Ishikawa (cell line): ENCODE results near the gene A2ML1.
A peak's percentile ranks its signal among the peaks of the same experiment; 100 is the strongest.

Experiments used
- CEBPB ChIP-seq: IDR thresholded peaks from 2 replicates; pipeline ENCODE4 v1.6.1; 2012
- CREB1 ChIP-seq: IDR thresholded peaks from 2 replicates; pipeline ENCODE4 v1.6.1; 2012; ENCODE audit warnings: low read depth
- EGR1 ChIP-seq: IDR thresholded peaks from 2 replicates; pipeline ENCODE4 v1.6.1; 2012
- EP300 ChIP-seq: IDR thresholded peaks from 2 replicates; pipeline ENCODE4 v1.6.1; 2012; ENCODE audit warnings: borderline replicate concordance
- FOXM1 ChIP-seq: IDR thresholded peaks from 2 replicates; pipeline ENCODE4 v1.6.1; 2012; ENCODE audit warnings: low read depth, borderline replicate concordance
- NFIC ChIP-seq: IDR thresholded peaks from 2 replicates; pipeline ENCODE4 v1.6.1; 2012
- RAD21 ChIP-seq: IDR thresholded peaks from 2 replicates; pipeline ENCODE4 v1.6.1; 2012; ENCODE audit warnings: low read depth
- TAF1 ChIP-seq: IDR thresholded peaks from 2 replicates; pipeline ENCODE4 v1.6.1; 2012; ENCODE audit warnings: low read depth, mild to moderate bottlenecking
- TCF12 ChIP-seq: IDR thresholded peaks from 2 replicates; pipeline ENCODE4 v1.6.1; 2012; ENCODE audit warnings: low read depth
- TEAD4 ChIP-seq: IDR thresholded peaks from 2 replicates; pipeline ENCODE4 v1.6.1; 2012
- YY1 ChIP-seq: IDR thresholded peaks from 2 replicates; pipeline ENCODE4 v1.6.1; 2012; ENCODE audit warnings: low read depth
- ZBTB7A ChIP-seq: IDR thresholded peaks from 2 replicates; pipeline ENCODE4 v1.6.1; 2012; ENCODE audit warnings: low read depth
- TF ChIP-seq, protein P1 (sequence below): IDR thresholded peaks from 2 replicates; pipeline ENCODE4 v1.6.1; 2012
- TF ChIP-seq, protein P2 (sequence below): IDR thresholded peaks from 2 replicates; pipeline ENCODE4 v1.6.1; 2012; ENCODE audit warnings: low read depth, mild to moderate bottlenecking
- TF ChIP-seq, protein P3 (sequence below): IDR thresholded peaks from 2 replicates; pipeline ENCODE4 v1.6.1; 2012

A2ML1 gene

DNA sequence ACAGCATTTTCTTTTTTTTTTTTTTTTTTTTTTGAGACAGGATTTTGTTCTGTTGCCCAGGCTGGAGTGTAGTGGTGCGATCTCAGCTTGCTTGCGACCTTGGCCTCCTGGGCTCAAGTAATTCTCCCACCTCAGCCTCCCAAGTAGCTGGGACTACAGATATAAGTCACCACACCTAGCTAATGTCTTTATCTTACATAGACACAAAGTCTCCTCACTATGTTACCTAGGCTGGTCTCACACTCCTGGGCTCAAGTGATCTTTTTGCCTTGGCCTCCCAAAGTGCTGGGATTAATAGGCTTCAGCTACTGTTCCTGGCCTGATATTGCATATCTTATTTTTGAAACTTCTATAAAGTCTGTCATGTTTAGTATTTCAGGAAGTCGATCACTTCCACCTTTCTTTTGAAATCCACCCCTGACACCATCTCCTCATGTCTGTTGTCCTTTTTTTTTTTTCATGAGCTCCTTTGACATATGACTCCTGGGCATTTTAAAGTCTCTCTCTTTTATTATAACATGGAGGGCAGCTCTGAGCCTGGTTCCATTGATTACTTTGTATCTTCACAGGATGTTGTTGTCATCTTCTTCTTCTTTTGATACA, 5.9 kb upstream of the A2ML1 start:
- TF ChIP-seq, protein P1, sequence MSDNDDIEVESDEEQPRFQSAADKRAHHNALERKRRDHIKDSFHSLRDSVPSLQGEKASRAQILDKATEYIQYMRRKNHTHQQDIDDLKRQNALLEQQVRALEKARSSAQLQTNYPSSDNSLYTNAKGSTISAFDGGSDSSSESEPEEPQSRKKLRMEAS: no peak
- no peak for TF ChIP-seq CREB1

DNA sequence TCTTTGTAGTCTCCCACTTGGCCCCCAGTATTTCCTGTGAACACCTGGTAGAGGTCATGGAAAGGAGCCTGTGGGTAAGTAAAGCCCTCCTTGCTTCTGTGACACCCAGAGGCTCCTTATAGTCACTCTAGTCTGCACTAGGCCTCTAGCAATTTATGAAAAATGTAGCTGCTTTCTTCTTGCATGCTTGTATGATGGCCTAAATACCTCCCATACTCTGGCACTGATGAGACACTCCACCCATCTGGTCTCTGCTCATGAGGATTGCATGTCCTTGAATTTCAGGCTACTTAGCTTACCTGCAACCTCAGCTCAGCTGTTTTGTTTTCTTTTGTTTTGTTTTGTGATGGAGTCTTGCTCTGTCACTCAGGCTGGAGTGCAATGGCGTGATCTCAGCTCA, 4.6 kb upstream of the A2ML1 start:
- TF ChIP-seq RAD21 (no peak), CREB1 (no peak), TEAD4 (no peak), EGR1 (no peak), TCF12 (no peak), EP300 (no peak), NFIC (no peak), YY1 (no peak)
- TF ChIP-seq, protein P2, sequence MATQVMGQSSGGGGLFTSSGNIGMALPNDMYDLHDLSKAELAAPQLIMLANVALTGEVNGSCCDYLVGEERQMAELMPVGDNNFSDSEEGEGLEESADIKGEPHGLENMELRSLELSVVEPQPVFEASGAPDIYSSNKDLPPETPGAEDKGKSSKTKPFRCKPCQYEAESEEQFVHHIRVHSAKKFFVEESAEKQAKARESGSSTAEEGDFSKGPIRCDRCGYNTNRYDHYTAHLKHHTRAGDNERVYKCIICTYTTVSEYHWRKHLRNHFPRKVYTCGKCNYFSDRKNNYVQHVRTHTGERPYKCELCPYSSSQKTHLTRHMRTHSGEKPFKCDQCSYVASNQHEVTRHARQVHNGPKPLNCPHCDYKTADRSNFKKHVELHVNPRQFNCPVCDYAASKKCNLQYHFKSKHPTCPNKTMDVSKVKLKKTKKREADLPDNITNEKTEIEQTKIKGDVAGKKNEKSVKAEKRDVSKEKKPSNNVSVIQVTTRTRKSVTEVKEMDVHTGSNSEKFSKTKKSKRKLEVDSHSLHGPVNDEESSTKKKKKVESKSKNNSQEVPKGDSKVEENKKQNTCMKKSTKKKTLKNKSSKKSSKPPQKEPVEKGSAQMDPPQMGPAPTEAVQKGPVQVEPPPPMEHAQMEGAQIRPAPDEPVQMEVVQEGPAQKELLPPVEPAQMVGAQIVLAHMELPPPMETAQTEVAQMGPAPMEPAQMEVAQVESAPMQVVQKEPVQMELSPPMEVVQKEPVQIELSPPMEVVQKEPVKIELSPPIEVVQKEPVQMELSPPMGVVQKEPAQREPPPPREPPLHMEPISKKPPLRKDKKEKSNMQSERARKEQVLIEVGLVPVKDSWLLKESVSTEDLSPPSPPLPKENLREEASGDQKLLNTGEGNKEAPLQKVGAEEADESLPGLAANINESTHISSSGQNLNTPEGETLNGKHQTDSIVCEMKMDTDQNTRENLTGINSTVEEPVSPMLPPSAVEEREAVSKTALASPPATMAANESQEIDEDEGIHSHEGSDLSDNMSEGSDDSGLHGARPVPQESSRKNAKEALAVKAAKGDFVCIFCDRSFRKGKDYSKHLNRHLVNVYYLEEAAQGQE: no peak
- TF ChIP-seq, protein P1: no peak

GRCh38 chr12:8818526-8818925, 3.9 kb upstream of the A2ML1 start:
- TF ChIP-seq, protein P3, sequence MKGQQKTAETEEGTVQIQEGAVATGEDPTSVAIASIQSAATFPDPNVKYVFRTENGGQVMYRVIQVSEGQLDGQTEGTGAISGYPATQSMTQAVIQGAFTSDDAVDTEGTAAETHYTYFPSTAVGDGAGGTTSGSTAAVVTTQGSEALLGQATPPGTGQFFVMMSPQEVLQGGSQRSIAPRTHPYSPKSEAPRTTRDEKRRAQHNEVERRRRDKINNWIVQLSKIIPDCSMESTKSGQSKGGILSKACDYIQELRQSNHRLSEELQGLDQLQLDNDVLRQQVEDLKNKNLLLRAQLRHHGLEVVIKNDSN: no peak
- TF ChIP-seq FOXM1: no peak
- no peak for TF ChIP-seq TCF12
- no peak for TF ChIP-seq TEAD4
- no peak for TF ChIP-seq TAF1
- TF ChIP-seq CREB1: no peak
- no peak for TF ChIP-seq RAD21
- TF ChIP-seq, protein P1: no peak
- no peak for TF ChIP-seq EGR1
- no peak for TF ChIP-seq YY1
- no peak for TF ChIP-seq NFIC

GRCh38 chr12:8819666-8819980, 2.8 kb upstream of the A2ML1 start:
- no peak for TF ChIP-seq ZBTB7A
- TF ChIP-seq FOXM1: no peak
- TF ChIP-seq, protein P3: no peak
- TF ChIP-seq TEAD4: no peak
- TF ChIP-seq EGR1: no peak
- no peak for TF ChIP-seq NFIC
- no peak for TF ChIP-seq TCF12
- no peak for TF ChIP-seq CEBPB
- TF ChIP-seq, protein P1: no peak
- no peak for TF ChIP-seq YY1
- TF ChIP-seq, protein P2: no peak

- TF ChIP-seq TAF1 (no peak), ZBTB7A (no peak), EP300 (no peak), CEBPB (no peak), RAD21 (no peak)
Observed at GRCh38 chr12:8821591-8821990, 830 bp upstream of the A2ML1 start.

DNA sequence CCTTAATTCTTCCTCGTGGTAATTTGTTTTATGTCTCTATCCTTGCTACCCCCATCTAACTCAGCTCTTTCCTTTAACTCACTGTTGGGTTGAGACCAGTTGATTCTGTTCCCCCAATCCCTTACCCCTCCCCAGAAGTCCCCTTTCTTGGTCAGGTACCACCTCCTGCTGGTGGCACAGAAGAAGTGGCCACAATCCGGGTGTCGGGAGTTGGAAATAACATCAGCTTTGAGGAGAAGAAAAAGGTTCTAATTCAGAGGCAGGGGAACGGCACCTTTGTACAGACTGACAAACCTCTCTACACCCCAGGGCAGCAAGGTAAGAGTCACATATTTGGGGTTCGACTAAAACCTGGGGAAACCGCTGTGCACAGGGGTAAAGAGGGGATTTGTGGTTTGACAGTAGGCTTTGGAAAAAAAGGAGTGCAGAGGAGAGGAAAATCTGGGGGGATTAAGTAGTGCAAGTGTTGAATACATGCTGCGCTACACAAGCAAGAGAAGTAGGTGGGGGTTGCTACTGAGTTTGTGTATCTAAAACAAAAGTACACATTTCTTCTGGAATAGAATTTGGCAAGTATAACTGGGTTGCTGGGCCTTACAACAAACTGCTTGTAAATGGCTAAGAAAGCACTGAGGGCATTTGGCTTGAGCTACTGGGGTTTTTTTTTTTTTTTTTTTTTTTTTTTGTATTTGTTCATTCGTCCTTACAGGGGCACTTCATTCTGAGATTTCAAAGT, 1.3 kb downstream of the A2ML1 start:
- TF ChIP-seq RAD21: peak; percentile 86
- no peak for TF ChIP-seq TAF1
